Nephron progenitor cell (in vitro differentiated cells): ENCODE results near the gene SEPTIN10.
A peak's percentile ranks its signal among the peaks of the same experiment; 100 is the strongest.

Experiments
- DNase-seq: peaks from one replicate; pipeline ENCODE4 v3.0.0; 2021
- H3K27ac Mint-ChIP-seq: 2 replicates; pipeline ENCODE4 v1.8.0; 2021; ENCODE audit warnings: mild to moderate bottlenecking, moderate library complexity, mixed read lengths
- H3K27me3 Mint-ChIP-seq: 2 replicates; pipeline ENCODE4 v1.8.0; 2021; ENCODE audit warnings: mild to moderate bottlenecking, low read depth, mixed read lengths; ENCODE audit not compliant: poor library complexity
- H3K36me3 Mint-ChIP-seq: 2 replicates; pipeline ENCODE4 v1.8.0; 2021; ENCODE audit warnings: low read depth, mixed read lengths
- H3K4me1 Mint-ChIP-seq: 2 replicates; pipeline ENCODE4 v1.8.0; 2021; ENCODE audit warnings: mixed read lengths
- H3K4me3 Mint-ChIP-seq: 2 replicates; pipeline ENCODE4 v1.8.0; 2021; ENCODE audit warnings: mild to moderate bottlenecking, moderate library complexity, mixed read lengths
- H3K9me3 Mint-ChIP-seq: 2 replicates; pipeline ENCODE4 v1.8.0; 2021; ENCODE audit warnings: mild to moderate bottlenecking, moderate library complexity, mixed read lengths
- CTCF ChIP-seq: fragments of 200-600 bp; sonication (generic); IDR thresholded peaks from 2 replicates; pipeline ENCODE4 v1.5.0; 2021; ENCODE audit warnings: antibody characterized with exemption

Gene SEPTIN10

GRCh38 chr2:109613922-109614714 is at the start of gene SEPTIN10, which contains the start of gene SOWAHC:
Gene SEPTIN10, minus strand, starts transcription at chr2:109613966. Its CDS starts 139 bp downstream, at chr2:109613827.
Gene SOWAHC, plus strand, starts transcription at chr2:109614364. Its CDS starts 126 bp downstream, at chr2:109614490.
- TF ChIP-seq CTCF, result no peak

GRCh38 chr2:109662889-109663288 is 49.1 kb upstream of the SEPTIN10 start:
- H3K36me3 Mint-ChIP-seq, result no peaks in the 10 kb centered on the region
- no peak overlapping the region for H3K4me3 Mint-ChIP-seq
- peaks cover 3% of the 10 kb centered on the region for H3K9me3 Mint-ChIP-seq
- DNase-seq, result no peak
- no peak overlapping the region for H3K27ac Mint-ChIP-seq
- no peaks in the 10 kb centered on the region for H3K27me3 Mint-ChIP-seq
- no peak for TF ChIP-seq CTCF
- H3K4me1 Mint-ChIP-seq, result peaks cover 15% of the 10 kb centered on the region

More at GRCh38 chr2:109613922-109614714, at the start of gene SEPTIN10, which contains the start of gene SOWAHC:
- peak within 1 kb of the TSS; percentile 99 for H3K27ac Mint-ChIP-seq
- H3K4me3 Mint-ChIP-seq, result peak within 1 kb of the TSS; percentile 98
- H3K4me1 Mint-ChIP-seq, result peaks cover 59% of the 10 kb centered on the region
- H3K9me3 Mint-ChIP-seq, result no peaks in the 10 kb centered on the region
- peaks cover 20% of the 10 kb centered on the region for H3K27me3 Mint-ChIP-seq
- peak; percentile 97 for DNase-seq
- peaks cover 9% of the 10 kb centered on the region for H3K36me3 Mint-ChIP-seq

- no peaks in the 10 kb centered on the region for H3K36me3 Mint-ChIP-seq
- peak overlapping the region; percentile 54 for H3K27ac Mint-ChIP-seq
- no peaks in the 10 kb centered on the region for H3K27me3 Mint-ChIP-seq
- no peak for TF ChIP-seq CTCF
- H3K4me3 Mint-ChIP-seq, result no peak overlapping the region
- peaks cover 24% of the 10 kb centered on the region for H3K4me1 Mint-ChIP-seq
- DNase-seq, result no peak
- H3K9me3 Mint-ChIP-seq, result peaks cover 3% of the 10 kb centered on the region
Measured at GRCh38 chr2:109660046-109660860, 46.5 kb upstream of the SEPTIN10 start.

- Mint-ChIP-seq H3K36me3 (no peaks in the 10 kb centered on the region), H3K9me3 (peaks cover 3% of the 10 kb centered on the region), H3K27me3 (no peaks in the 10 kb centered on the region), H3K4me3 (no peak overlapping the region), H3K4me1 (peaks cover 30% of the 10 kb centered on the region), H3K27ac (peak overlapping the region; percentile 70)
- DNase-seq, result no peak
- TF ChIP-seq CTCF, result no peak
Measured at GRCh38 chr2:109659396-109660045, 45.8 kb upstream of the SEPTIN10 start.

GRCh38 chr2:109655287-109655686 is 41.5 kb upstream of the SEPTIN10 start:
- H3K27me3 Mint-ChIP-seq, result peaks cover 3% of the 10 kb centered on the region
- H3K36me3 Mint-ChIP-seq, result no peaks in the 10 kb centered on the region
- no peak for DNase-seq
- H3K4me3 Mint-ChIP-seq, result no peak overlapping the region
- peaks cover 49% of the 10 kb centered on the region for H3K4me1 Mint-ChIP-seq
- no peak for TF ChIP-seq CTCF
- H3K27ac Mint-ChIP-seq, result no peak overlapping the region
- peaks cover 3% of the 10 kb centered on the region for H3K9me3 Mint-ChIP-seq
